ENCODE measurements around the gene PTPRD.
A peak's percentile ranks its signal among the peaks of the same experiment; 100 is the strongest.

The PTPRD gene

GRCh38 chr9:10274175-10274574 lies 338.6 kb downstream of the PTPRD start:
- H3K27ac ChIP-seq (ENCODE audit: low read depth, low read length): no peak overlapping the region
- no peaks in the 10 kb centered on the region for H3K36me3 ChIP-seq (ENCODE audit: low read length)
- H3K27me3 ChIP-seq (ENCODE audit: low read length): no peaks in the 10 kb centered on the region
- no peaks in the 10 kb centered on the region for H4K20me1 ChIP-seq (ENCODE audit: low read depth, low read length)
- no peaks in the 10 kb centered on the region for H3K9me2 ChIP-seq (replicated peaks; ENCODE audit: insufficient read depth, low read length)
- H2AFZ ChIP-seq (ENCODE audit: low read depth, low read length, severe bottlenecking): no peak overlapping the region
- no peaks in the 10 kb centered on the region for H3K9me3 ChIP-seq (ENCODE audit: insufficient read depth, low read length)
- H3K79me2 ChIP-seq (ENCODE audit: insufficient read depth, low read length): no peaks in the 10 kb centered on the region
- H3F3A ChIP-seq (ENCODE audit: insufficient read depth): no peaks in the 10 kb centered on the region
- TF ChIP-seq EZH2phosphoT487 (conservative IDR thresholded peaks at IDR 0.05; ENCODE audit: low read length): no peak
- TF ChIP-seq, protein P1, sequence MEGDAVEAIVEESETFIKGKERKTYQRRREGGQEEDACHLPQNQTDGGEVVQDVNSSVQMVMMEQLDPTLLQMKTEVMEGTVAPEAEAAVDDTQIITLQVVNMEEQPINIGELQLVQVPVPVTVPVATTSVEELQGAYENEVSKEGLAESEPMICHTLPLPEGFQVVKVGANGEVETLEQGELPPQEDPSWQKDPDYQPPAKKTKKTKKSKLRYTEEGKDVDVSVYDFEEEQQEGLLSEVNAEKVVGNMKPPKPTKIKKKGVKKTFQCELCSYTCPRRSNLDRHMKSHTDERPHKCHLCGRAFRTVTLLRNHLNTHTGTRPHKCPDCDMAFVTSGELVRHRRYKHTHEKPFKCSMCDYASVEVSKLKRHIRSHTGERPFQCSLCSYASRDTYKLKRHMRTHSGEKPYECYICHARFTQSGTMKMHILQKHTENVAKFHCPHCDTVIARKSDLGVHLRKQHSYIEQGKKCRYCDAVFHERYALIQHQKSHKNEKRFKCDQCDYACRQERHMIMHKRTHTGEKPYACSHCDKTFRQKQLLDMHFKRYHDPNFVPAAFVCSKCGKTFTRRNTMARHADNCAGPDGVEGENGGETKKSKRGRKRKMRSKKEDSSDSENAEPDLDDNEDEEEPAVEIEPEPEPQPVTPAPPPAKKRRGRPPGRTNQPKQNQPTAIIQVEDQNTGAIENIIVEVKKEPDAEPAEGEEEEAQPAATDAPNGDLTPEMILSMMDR (IDR thresholded peaks at IDR 0.05; ENCODE audit: insufficient read depth, low read length, poor library complexity, severe bottlenecking): no peak
- H3K4me2 ChIP-seq (ENCODE audit: low read depth, low read length, poor library complexity, severe bottlenecking): no peak overlapping the region
- no peak overlapping the region for H3K4me3 ChIP-seq (ENCODE audit: insufficient read depth, low read length, poor library complexity, severe bottlenecking)
- no peak overlapping the region for H3K9ac ChIP-seq (ENCODE audit: low read length)

GRCh38 chr9:10272830-10273229 lies 340.0 kb downstream of the PTPRD start:
- Histone ChIP-seq H3K36me3 (ENCODE audit: low read length) (no peaks in the 10 kb centered on the region), H3K79me2 (ENCODE audit: insufficient read depth, low read length) (no peaks in the 10 kb centered on the region), H3F3A (ENCODE audit: insufficient read depth) (no peaks in the 10 kb centered on the region), H4K20me1 (ENCODE audit: low read depth, low read length) (no peaks in the 10 kb centered on the region), H3K9me3 (ENCODE audit: insufficient read depth, low read length) (no peaks in the 10 kb centered on the region), H3K9ac (ENCODE audit: low read length) (no peak overlapping the region), H2AFZ (ENCODE audit: low read depth, low read length, severe bottlenecking) (no peak overlapping the region), H3K27me3 (ENCODE audit: low read length) (no peaks in the 10 kb centered on the region), H3K4me3 (ENCODE audit: insufficient read depth, low read length, poor library complexity, severe bottlenecking) (no peak overlapping the region), H3K27ac (ENCODE audit: low read depth, low read length) (no peak overlapping the region), H3K9me2 (replicated peaks; ENCODE audit: insufficient read depth, low read length) (no peaks in the 10 kb centered on the region), H3K4me2 (ENCODE audit: low read depth, low read length, poor library complexity, severe bottlenecking) (no peak overlapping the region)
- TF ChIP-seq, protein P1 (IDR thresholded peaks at IDR 0.05; ENCODE audit: insufficient read depth, low read length, poor library complexity, severe bottlenecking): no peak
- no peak for TF ChIP-seq EZH2phosphoT487 (conservative IDR thresholded peaks at IDR 0.05; ENCODE audit: low read length)

DNA sequence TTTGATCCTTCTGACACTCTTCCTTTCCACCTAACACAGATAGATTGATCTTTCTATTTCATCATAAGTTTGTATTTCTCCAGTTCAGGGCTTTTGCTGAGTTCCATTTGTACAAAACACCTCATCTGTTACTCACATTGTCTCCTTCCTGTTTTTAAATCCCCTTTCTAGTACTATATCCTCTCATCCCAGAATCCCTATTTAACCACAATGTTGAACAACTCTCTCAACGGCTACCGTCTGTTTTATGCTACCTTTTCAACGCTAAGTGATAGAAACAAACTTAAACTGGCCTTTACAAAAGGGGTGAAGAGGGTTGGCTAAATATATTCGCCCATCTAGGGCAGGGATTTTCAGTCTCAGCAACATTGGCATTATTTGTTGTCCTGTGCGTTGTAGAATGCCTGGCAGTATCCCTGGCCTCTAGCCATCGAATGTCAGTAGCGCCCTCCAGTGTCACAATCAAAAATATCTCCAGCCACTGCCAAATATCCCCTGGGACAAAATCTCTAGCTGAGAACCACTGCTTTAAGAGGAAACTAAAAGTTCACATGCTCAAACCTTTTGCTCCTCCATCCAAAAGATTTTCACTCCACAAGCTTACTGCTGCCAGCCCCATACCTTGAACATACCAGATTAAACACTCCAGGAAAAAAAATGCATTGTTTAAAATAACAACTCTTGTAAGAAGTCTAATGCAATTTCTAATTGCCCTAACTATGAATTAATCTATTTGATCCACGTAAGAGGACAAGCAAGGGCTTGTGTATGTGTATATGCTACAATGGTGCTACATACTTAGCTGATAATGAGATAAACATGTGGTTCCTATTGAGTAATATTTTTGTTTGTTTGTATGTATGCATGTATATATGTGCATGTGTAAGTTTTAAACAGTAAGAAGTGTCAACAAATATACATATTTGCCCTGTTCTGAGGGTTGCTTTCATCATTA lies 344.0 kb downstream of the PTPRD start:
- no peaks in the 10 kb centered on the region for H3K36me3 ChIP-seq (ENCODE audit: low read length)
- no peak overlapping the region for H3K9ac ChIP-seq (ENCODE audit: low read length)
- no peaks in the 10 kb centered on the region for H3F3A ChIP-seq (ENCODE audit: insufficient read depth)
- no peaks in the 10 kb centered on the region for H3K27me3 ChIP-seq (ENCODE audit: low read length)
- no peak overlapping the region for H3K4me3 ChIP-seq (ENCODE audit: insufficient read depth, low read length, poor library complexity, severe bottlenecking)
- no peaks in the 10 kb centered on the region for H4K20me1 ChIP-seq (ENCODE audit: low read depth, low read length)
- peak overlapping the region; percentile 18 for H3K4me2 ChIP-seq (ENCODE audit: low read depth, low read length, poor library complexity, severe bottlenecking)
- peaks cover 2% of the 10 kb centered on the region; the same call in 1 of the 2 replicates for H3K9me3 ChIP-seq (ENCODE audit: insufficient read depth, low read length)
- peak overlapping the region; percentile 85 for H2AFZ ChIP-seq (ENCODE audit: low read depth, low read length, severe bottlenecking)
- H3K79me2 ChIP-seq (ENCODE audit: insufficient read depth, low read length): no peaks in the 10 kb centered on the region
- H3K9me2 ChIP-seq (replicated peaks; ENCODE audit: insufficient read depth, low read length): no peaks in the 10 kb centered on the region
- TF ChIP-seq, protein P1 (IDR thresholded peaks at IDR 0.05; ENCODE audit: insufficient read depth, low read length, poor library complexity, severe bottlenecking): peak; percentile 74
- no peak for TF ChIP-seq EZH2phosphoT487 (conservative IDR thresholded peaks at IDR 0.05; ENCODE audit: low read length)
- no peak overlapping the region for H3K27ac ChIP-seq (ENCODE audit: low read depth, low read length)
